ENCODE data around the gene ZBTB12. TPM values are rescaled to one million over a fixed set of nuclear protein-coding genes. Genes with fewer than 3 reads are reported as not detected.
A peak's percentile ranks its signal among the peaks of the same experiment; 100 is the strongest.

The ZBTB12 gene
- total and polyA plus RNA-seq, 2 of the 13 experiments (the other 11 are each of a cell fraction or from before 2014, with no cell fraction given): 4.8 to 6.0 TPM

DNA sequence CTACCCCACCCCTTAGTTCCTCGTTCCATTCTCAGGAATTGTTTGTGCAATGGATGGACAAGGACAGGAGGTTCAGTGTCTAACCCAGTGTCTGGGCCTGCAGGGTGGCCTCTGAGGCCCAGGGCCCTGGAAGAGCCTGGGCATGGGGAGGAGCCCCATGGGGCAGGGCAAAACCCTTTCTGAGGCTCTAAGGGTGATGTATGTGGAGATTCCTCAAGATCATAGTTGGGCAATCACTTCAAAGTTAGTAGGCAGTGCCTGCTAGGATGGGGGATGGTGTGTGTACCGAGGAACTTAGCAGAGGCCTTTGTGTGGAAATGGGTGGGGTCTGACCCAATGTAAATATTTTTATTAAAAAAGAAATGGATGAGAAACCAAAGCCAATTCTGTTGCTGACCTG, 18.9 kb upstream of the ZBTB12 start (continued):
- TF ChIP-seq ZNF646 (CRISPR knock-in tag; IDR thresholded peaks at IDR 0.05) (no peak), BCL6 (CRISPR knock-in tag; IDR thresholded peaks at IDR 0.05) (peak; percentile 68; the same call in 1 of the 2 replicates), SP2 (CRISPR knock-in tag; IDR thresholded peaks at IDR 0.05) (no peak)
- TF ChIP-seq, protein P1, sequence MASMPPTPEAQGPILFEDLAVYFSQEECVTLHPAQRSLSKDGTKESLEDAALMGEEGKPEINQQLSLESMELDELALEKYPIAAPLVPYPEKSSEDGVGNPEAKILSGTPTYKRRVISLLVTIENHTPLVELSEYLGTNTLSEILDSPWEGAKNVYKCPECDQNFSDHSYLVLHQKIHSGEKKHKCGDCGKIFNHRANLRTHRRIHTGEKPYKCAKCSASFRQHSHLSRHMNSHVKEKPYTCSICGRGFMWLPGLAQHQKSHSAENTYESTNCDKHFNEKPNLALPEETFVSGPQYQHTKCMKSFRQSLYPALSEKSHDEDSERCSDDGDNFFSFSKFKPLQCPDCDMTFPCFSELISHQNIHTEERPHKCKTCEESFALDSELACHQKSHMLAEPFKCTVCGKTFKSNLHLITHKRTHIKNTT (CRISPR knock-in tag; IDR thresholded peaks at IDR 0.05): no peak

Measured in HepG2 (cell line).